T-helper 17 cell (primary cell): Measurements from ENCODE around the gene MMP25. TPM values are rescaled to one million over a fixed set of nuclear protein-coding genes. Genes with fewer than 3 reads are reported as not detected.
"Not testable (repeated sequence)": the region's sequence is repeated elsewhere in the genome, so short reads cannot be mapped to it uniquely, and the experiment has no call there.

Experiments used
- ATAC-seq: fragments of 150-1000 bp; cut with Tn5 transposase; 2 replicates; pipeline ENCODE4 v1.10.0; 2021; ENCODE audit warnings: mild to moderate bottlenecking, moderate library complexity
- DNase-seq, 3 donors: peaks; one replicate each; pipeline versions ENCODE4 v3.0.0 to v3.0.0-alpha.2; 2020 to 2021
- H3K9me3 ChIP-seq: one replicate; pipeline ENCODE4 v1.7.0; 2013; ENCODE audit warnings: low read length, mild to moderate bottlenecking; ENCODE audit not compliant: control insufficient read depth, poor library complexity, severe bottlenecking
- H3K27ac Mint-ChIP-seq: one replicate; pipeline ENCODE4 v1.8.0; 2022; ENCODE audit warnings: mild to moderate bottlenecking, moderate library complexity, mixed read lengths
- H3K27me3 Mint-ChIP-seq: one replicate; pipeline ENCODE4 v1.8.0; 2022; ENCODE audit warnings: mixed read lengths
- H3K36me3 Mint-ChIP-seq: one replicate; pipeline ENCODE4 v1.8.0; 2022; ENCODE audit warnings: low read depth, mixed read lengths
- H3K4me1 Mint-ChIP-seq: one replicate; pipeline ENCODE4 v1.8.0; 2022; ENCODE audit warnings: mild to moderate bottlenecking, mixed read lengths
- H3K4me3 Mint-ChIP-seq: one replicate; pipeline ENCODE4 v1.8.0; 2022; ENCODE audit warnings: mild to moderate bottlenecking, moderate library complexity, mixed read lengths
- total RNA-seq, 4 donors: library from RNA in 2 of 4; stranded (reverse) in 2 of 4; gene quantifications; one replicate each; pipeline ENCODE4 v1.2.3 and lab custom pipeline; 2022 to 2026

Gene MMP25
- total RNA-seq, 2 donors from 2014 or later: 1.4 to 1.5 TPM

DNA sequence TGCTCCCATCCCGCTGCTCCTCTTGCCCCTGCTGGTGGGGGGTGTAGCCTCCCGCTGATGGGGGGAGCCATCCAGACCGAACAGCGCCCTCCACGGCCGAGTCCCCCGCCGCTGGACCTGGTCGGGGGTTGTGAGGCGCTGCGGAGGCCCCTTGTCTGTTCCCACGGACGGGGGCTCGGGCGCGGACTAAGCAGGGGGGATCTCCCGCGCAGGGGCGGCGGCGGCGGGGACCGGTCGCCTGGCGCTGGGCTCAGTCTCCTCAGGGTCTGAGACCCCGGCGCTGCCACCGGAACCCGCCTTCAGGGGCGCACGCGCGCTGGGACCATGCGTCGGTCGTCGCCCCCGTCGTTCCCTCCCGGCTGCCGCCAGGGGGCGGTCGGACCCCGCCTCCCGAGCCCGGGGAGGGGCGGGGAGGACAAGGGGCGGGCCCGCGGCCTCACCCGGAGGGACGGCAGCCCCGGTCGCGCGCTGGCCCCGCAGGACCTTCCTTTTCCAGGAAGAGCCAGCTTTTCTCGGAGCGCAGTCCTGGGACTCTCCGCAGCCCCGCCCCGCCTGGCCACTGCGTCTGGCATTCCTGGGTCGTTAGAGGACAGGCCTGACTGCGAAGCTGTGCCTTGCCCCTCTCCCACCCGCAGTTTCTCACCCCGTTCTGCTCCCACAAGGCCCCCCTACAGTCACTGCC lies 12.8 kb downstream of the MMP25 start:
- Mint-ChIP-seq H3K27ac (peak overlapping the region; percentile 91), H3K36me3 (no peaks in the 10 kb centered on the region), H3K27me3 (no peaks in the 10 kb centered on the region), H3K4me1 (peaks cover 30% of the 10 kb centered on the region), H3K4me3 (peak overlapping the region; percentile 93)
- H3K9me3 ChIP-seq: no peaks in the 10 kb centered on the region
- DNase-seq (peak; percentile 84 to 91 (median 90)), ATAC-seq (peak; percentile 92)

DNA sequence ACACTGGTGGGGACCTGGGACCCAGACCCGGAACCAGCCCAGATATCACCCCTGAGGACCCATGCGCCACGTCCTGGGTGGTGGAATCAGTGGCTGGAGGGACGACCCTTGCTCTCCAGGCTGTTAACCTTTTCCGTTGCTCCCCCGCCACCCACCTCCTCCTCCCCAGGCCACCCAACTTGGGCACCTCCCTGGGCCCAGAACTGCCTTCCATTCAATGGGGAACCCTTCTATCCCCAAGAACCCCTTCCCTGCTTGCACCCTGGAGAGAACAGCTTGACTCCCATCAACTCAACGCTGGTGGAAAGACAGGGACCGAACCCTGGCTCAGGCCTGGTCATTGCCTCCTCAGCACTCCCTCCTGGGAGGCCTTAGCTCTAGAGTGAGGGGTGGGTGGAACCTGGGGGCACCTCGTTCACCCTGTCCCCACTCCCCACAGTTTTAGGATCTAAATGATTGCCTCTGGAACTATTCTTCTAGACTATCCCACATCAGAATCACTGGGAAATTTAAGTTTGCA lies 13.4 kb downstream of the MMP25 start:
- no peaks in the 10 kb centered on the region for H3K27me3 Mint-ChIP-seq
- peaks cover 30% of the 10 kb centered on the region for H3K4me1 Mint-ChIP-seq
- no peak for ATAC-seq

DNA sequence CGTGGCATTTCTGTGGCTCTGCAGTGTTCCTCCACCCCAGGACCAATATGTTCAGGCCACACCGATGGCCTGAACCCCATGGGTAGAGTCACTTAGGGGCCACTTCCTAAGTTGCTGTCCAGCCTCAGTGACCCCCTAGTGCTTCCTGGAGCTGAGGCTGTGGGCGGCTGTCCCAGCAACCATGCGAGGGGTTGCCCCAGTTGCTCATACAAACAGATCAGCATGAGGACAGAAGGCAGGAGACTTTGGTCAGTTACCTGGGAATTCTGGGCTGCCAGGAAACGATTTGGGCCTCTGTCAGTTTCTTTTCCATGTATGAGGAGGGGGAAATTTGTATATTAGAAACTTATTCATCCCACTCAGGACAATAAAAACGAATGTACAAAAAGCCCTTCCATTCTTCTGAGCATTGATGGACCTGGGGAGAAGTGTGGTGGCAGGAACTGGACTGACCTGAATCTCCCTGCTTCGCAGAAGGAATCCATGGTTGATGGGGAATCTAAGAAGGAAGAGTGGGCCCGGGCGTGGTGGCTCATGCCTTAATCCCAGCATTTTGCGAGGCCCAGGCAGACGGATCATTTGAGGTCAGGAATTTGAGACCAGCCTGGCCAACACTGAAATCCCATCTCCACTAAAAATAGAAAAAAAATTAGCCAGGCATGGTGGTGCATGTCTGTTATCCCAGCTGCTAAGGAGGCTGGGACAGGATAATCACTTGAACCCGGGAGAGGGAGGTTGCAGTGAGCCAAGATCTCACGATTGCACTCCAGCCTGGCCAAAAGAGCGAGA lies 14.2 kb downstream of the MMP25 start:
- no peaks in the 10 kb centered on the region for H3K9me3 ChIP-seq
- ATAC-seq (no peak), DNase-seq (no peak)
- no peaks in the 10 kb centered on the region for H3K27me3 Mint-ChIP-seq
- peaks cover 28% of the 10 kb centered on the region for H3K4me1 Mint-ChIP-seq
- H3K4me3 Mint-ChIP-seq: peak overlapping the region; percentile 93
- peaks cover 2% of the 10 kb centered on the region for H3K36me3 Mint-ChIP-seq
- H3K27ac Mint-ChIP-seq: peak overlapping the region; percentile 91

More for the DNA sequence above, 13.4 kb downstream of the MMP25 start:
- H3K36me3 Mint-ChIP-seq: no peaks in the 10 kb centered on the region
- H3K9me3 ChIP-seq: no peaks in the 10 kb centered on the region
- peak overlapping the region; percentile 93 for H3K4me3 Mint-ChIP-seq
- peak overlapping the region; percentile 91 for H3K27ac Mint-ChIP-seq
- DNase-seq: no peak

DNA sequence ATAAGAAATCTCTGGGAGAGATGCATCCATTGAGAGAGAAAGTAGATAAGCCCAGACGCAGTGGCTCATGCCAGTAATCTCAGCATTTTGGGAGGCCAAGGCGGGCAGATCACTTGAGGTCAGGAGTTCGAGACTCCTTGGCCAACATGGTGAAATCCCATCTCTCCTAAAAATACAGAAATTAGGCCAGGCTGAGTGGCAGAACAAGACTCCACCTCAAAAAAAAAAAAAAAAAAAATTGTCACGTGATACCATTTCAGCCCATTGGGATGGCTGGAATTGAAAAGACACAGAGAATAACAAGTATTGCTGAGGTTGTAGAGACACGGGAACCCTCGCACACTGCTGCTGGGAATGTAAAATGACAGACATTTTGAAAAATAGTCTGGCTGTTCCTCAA lies 16.2 kb downstream of the MMP25 start:
- no peak overlapping the region for H3K4me3 Mint-ChIP-seq
- peak overlapping the region; percentile 100 for H3K27ac Mint-ChIP-seq
- H3K27me3 Mint-ChIP-seq: no peaks in the 10 kb centered on the region
- DNase-seq (no peak), ATAC-seq (no peak)
- no peaks in the 10 kb centered on the region for H3K9me3 ChIP-seq
- H3K36me3 Mint-ChIP-seq: peaks cover 11% of the 10 kb centered on the region
- peaks cover 34% of the 10 kb centered on the region for H3K4me1 Mint-ChIP-seq

DNA sequence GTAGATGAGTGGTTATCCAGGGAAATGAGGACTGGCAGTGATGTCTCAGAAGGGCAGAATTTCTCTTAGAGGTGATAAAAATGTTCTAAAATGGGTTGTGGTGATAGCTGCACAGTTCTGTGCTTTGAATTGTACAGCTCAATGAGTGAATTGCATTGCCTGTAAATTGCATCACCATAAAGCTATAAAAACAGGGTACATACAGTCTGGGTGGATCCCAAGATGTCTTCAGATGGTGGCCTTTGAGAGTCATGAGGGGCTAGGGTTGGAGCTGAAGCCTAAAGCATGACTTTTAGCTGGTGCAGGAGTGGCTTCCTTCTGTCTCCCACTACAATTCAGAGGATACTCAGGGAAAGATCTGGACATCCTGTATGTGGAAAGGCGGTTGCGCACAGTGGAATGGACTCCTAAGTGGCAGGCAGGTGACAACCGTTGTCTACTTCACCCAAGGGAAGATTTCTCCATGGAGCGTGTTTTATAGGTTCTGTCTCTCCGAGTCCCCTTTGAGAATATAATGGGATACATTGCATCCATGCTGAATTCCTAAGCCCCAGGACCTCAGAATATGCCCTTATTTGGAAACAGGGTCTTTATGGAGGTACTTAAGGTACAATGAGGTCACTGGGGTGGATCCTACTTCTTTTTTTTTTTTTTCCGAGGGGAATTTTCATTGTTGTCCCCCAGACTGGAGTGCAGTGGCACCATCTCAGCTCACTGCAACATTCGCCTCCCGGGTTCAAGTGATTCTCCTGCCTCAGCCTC lies 17.4 kb downstream of the MMP25 start:
- no peak for DNase-seq
- no peak for ATAC-seq
- H3K9me3 ChIP-seq: no peaks in the 10 kb centered on the region
- Mint-ChIP-seq H3K27ac (peak overlapping the region; percentile 100), H3K36me3 (peaks cover 14% of the 10 kb centered on the region), H3K4me1 (peaks cover 39% of the 10 kb centered on the region), H3K27me3 (no peaks in the 10 kb centered on the region), H3K4me3 (peak overlapping the region; percentile 99)

DNA sequence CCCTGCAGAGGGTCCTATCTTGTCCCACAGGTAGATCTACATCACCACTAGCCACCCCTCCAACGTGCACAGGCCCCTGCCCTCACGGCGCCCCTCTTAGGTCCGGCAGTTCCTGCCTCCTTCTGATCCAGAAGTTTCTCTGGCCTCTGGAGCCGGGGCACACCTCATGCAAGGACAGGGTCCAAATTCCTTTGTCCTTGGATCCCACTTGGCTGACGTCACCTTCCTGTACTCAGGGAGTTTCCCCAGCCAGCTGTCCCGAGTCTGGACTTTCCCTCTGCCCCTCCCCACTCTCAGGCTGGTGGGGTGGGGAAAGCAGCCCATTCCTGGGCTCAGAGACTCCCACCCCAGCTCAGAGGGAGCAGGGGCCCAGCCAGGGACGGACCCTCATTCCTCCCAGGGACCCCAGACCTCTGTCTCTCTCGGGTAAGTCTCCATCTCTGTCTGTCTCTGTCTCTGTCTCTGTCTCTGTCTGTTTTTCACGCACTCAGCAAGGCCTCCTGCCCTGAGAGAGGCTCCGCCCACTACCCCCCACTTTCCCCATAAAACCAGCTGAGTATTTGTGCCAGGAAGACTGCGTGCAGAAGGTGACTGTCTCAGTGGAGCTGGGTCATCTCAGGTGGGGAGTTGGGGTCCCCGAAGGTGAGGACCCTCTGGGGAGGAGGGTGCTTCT lies 18.8 kb downstream of the MMP25 start, which contains the start of gene IL32:
Gene IL32 (plus strand): TSS at position 572 of the 673 bp plus-strand sequence. CDS start 172 bp downstream, outside the sequence.
- Mint-ChIP-seq H3K36me3 (peaks cover 16% of the 10 kb centered on the region), H3K4me1 (peaks cover 45% of the 10 kb centered on the region), H3K27me3 (no peaks in the 10 kb centered on the region), H3K27ac (peak within 1 kb of the TSS; percentile 100), H3K4me3 (peak within 1 kb of the TSS; percentile 99)
- DNase-seq: peak; percentile 43 to 58 (median 55)
- no peaks in the 10 kb centered on the region for H3K9me3 ChIP-seq
- ATAC-seq: peak; percentile 78

DNA sequence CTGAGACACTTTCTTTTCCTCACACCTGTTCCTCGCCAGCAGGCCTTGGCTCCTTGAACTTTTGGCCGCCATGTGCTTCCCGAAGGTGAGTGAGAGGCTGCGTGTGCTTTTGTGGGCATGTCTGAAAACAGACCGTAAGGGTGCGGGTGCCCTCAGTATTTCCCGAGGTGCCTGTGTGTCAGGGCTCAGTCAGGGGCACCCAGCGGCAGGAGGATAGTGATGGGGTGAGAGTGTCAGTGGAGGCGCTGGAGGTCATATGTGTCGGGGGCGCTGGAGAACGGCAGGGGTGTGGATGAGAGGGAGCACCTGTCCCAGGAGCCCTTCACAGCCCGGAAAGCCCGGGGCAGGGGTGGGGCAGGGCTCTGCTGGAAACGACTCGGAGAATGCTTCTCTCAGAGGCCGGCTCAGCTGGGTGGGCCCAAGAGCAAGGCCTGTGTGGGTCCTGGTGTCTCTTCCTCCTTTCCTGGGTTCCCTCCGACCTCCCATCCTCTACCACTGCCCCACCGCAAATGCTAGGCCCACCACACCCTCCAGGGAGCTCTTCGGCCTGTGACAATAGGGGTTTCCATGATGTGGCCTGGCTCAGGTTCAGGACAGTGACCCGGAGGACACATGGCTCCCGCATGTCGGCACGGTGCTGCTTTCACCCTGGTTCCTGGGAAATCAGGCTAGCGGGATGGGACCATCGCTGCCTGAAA lies 19.5 kb downstream of the MMP25 start:
- peaks cover 16% of the 10 kb centered on the region for H3K36me3 Mint-ChIP-seq
- H3K27me3 Mint-ChIP-seq: no peaks in the 10 kb centered on the region
- H3K9me3 ChIP-seq: no peaks in the 10 kb centered on the region
- H3K4me3 Mint-ChIP-seq: peak overlapping the region; percentile 99
- peaks cover 46% of the 10 kb centered on the region for H3K4me1 Mint-ChIP-seq
- ATAC-seq (peak; percentile 25), DNase-seq (no peak)
- peak overlapping the region; percentile 100 for H3K27ac Mint-ChIP-seq

DNA sequence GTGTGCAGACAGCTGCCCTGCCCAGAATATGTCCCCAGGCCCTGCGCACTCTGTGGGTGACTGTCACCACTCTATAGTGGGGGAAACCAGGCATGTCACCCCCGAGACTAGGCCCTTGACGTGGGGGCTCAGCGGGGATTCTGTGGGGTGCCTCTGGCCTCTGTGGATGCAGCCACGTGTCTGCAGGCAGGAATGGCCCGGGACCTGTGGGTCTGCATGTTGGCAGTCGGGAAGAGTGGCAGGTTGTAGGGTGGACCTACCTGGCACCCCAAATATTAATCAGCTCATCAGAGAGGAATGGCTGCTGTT lies 20.0 kb downstream of the MMP25 start:
- Mint-ChIP-seq H3K27me3 (no peaks in the 10 kb centered on the region), H3K4me1 (peaks cover 51% of the 10 kb centered on the region), H3K36me3 (peaks cover 16% of the 10 kb centered on the region), H3K27ac (peak overlapping the region; percentile 100), H3K4me3 (peak overlapping the region; percentile 99)
- no peak for ATAC-seq
- DNase-seq: no peak
- H3K9me3 ChIP-seq: no peaks in the 10 kb centered on the region

DNA sequence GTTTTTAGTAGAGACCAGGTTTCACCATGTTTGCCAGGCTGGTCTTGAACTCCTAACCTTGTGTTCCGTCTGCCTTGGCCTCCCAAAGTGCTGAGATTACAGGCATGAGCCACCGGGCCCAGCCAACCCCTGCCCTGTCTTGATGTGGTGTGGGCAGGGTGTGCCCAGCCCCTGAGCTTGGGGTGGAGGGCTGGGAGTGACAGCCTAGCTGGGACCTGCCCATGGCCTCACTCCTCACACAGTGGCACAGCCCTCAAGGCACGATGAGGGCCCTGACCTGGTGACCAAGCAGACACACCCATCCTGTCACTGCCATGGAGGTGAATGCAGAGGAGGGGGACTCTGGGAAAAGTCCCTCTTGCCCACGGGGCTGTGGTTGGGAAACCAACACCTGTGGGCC lies 22.1 kb downstream of the MMP25 start:
- ATAC-seq (no peak), DNase-seq (no peak)
- peaks cover 58% of the 10 kb centered on the region for H3K4me1 Mint-ChIP-seq
- H3K36me3 Mint-ChIP-seq: peaks cover 16% of the 10 kb centered on the region
- H3K27ac Mint-ChIP-seq: peak overlapping the region; percentile 100
- H3K4me3 Mint-ChIP-seq: peak overlapping the region; percentile 99
- H3K27me3 Mint-ChIP-seq: no peaks in the 10 kb centered on the region
- no peaks in the 10 kb centered on the region for H3K9me3 ChIP-seq

DNA sequence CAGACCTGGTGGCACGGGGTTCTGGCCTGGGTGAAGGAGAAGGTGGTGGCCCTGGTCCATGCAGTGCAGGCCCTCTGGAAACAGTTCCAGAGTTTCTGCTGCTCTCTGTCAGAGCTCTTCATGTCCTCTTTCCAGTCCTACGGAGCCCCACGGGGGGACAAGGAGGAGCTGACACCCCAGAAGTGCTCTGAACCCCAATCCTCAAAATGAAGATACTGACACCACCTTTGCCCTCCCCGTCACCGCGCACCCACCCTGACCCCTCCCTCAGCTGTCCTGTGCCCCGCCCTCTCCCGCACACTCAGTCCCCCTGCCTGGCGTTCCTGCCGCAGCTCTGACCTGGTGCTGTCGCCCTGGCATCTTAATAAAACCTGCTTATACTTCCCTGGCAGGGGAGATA lies 22.8 kb downstream of the MMP25 start:
- H3K4me1 Mint-ChIP-seq: peaks cover 61% of the 10 kb centered on the region
- peaks cover 18% of the 10 kb centered on the region for H3K36me3 Mint-ChIP-seq
- not testable (repeated sequence) for DNase-seq, ATAC-seq, H3K9me3 ChIP-seq, H3K27me3 Mint-ChIP-seq
- peak overlapping the region; percentile 100 for H3K27ac Mint-ChIP-seq
- peak overlapping the region; percentile 71 for H3K4me3 Mint-ChIP-seq

DNA sequence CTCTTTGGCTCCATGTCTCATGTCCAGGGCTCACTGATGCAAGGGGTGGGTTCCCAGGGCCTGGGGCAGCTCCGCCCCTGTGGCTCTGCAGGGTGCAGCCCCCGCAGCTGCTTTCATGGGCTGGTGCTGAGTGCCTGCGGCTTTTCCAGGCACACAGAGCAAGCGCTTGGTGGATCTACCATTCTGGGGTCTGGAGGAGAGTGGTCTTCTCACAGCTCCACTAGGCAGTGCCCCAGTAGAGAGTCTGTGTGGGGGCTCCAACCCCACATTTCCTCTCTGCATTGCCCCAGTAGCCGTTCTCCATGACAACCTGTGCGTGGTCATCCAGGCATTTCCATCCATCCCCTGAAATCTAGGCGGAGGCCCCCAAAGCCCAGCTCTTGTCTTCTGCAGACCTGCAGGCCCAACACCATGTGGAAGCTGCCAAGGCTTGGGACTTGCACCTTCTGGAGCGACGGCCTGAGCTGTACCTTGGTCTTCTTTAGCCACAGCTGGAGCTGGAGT lies 24.3 kb downstream of the MMP25 start:
- Mint-ChIP-seq H3K4me3 (peak overlapping the region; percentile 77), H3K27ac (peak overlapping the region; percentile 100), H3K36me3 (peaks cover 15% of the 10 kb centered on the region), H3K27me3 (no peaks in the 10 kb centered on the region), H3K4me1 (peaks cover 66% of the 10 kb centered on the region)
- no peak for DNase-seq
- ATAC-seq: no peak
- H3K9me3 ChIP-seq: no peaks in the 10 kb centered on the region

DNA sequence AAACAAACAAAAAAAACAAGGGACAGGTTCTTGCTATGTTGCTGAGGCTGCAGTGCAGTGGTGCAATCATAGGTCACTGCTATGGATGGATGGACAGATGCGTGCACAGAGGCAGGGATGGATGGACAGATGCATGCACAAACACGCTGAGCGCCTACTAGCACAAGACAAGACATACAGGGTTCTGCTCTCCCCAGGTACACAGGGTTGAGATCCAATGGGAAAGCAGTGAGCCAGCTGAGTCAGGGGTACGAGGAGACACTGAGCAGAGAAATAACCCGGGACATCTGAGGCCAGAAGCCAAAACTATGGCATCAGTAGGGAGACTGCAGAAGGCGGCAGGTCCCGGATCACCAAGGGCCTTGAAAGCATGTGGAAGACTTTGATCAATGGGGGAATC lies 25.3 kb downstream of the MMP25 start:
- peaks cover 13% of the 10 kb centered on the region for H3K36me3 Mint-ChIP-seq
- DNase-seq (no peak), ATAC-seq (no peak)
- no peaks in the 10 kb centered on the region for H3K9me3 ChIP-seq
- H3K4me1 Mint-ChIP-seq: peaks cover 70% of the 10 kb centered on the region
- peak overlapping the region; percentile 77 for H3K4me3 Mint-ChIP-seq
- peak overlapping the region; percentile 98 for H3K27ac Mint-ChIP-seq
- no peaks in the 10 kb centered on the region for H3K27me3 Mint-ChIP-seq
